Neural cell (in vitro differentiated cells): ENCODE data around the gene FMN2. TPM values are rescaled to one million over a fixed set of nuclear protein-coding genes. Genes with fewer than 3 reads are reported as not detected.

Source experiments
- H2AFZ ChIP-seq: fragments of 200-600, 300-800 bp; sonication (generic), shearing (Covaris generic); 2 replicates; pipeline ENCODE4 v1.6.0; 2014; ENCODE audit warnings: low read depth, mild to moderate bottlenecking, antibody characterized with exemption, low read length, moderate library complexity
- H3F3A ChIP-seq: fragments of 200-600 bp; shearing (Covaris generic); 2 replicates; pipeline ENCODE4 v1.6.1; 2016; ENCODE audit warnings: mild to moderate bottlenecking, moderate library complexity, mixed read lengths, antibody characterized with exemption, low read length; ENCODE audit not compliant: insufficient read depth, poor library complexity, severe bottlenecking
- H3K27ac ChIP-seq: fragments of 200-600, 300-800 bp; sonication (generic), shearing (Covaris generic); 2 replicates; pipeline ENCODE4 v1.5.1; 2014; ENCODE audit warnings: mild to moderate bottlenecking, low read length, moderate library complexity
- H3K27me3 ChIP-seq: fragments of 300-800, 200-600 bp; sonication (generic), shearing (Covaris generic); 2 replicates; pipeline ENCODE4 v1.6.0; 2014; ENCODE audit warnings: mild to moderate bottlenecking, low read depth, low read length, moderate library complexity; ENCODE audit not compliant: insufficient read depth
- H3K36me3 ChIP-seq: fragments of 300-800, 200-600 bp; sonication (generic), shearing (Covaris generic); 2 replicates; pipeline ENCODE4 v1.5.1; 2014; ENCODE audit warnings: mild to moderate bottlenecking, antibody characterized with exemption, low read length, moderate library complexity; ENCODE audit not compliant: insufficient read depth
- H3K4me2 ChIP-seq: fragments of 300-800, 200-600 bp; sonication (generic), shearing (Covaris generic); 2 replicates; pipeline ENCODE4 v1.6.0; 2014; ENCODE audit warnings: mild to moderate bottlenecking, low read length
- H3K4me3 ChIP-seq: fragments of 300-800, 200-600 bp; sonication (generic), shearing (Covaris generic); 2 replicates; pipeline ENCODE4 v1.5.1; 2014; ENCODE audit warnings: mild to moderate bottlenecking, low read length, moderate library complexity
- H3K79me2 ChIP-seq: fragments of 200-600 bp; shearing (Covaris generic); replicated peaks from 2 replicates; pipeline ENCODE4 v1.6.0; 2014; ENCODE audit warnings: mild to moderate bottlenecking, low read length, moderate library complexity; ENCODE audit not compliant: insufficient read depth
- H3K9ac ChIP-seq: fragments of 300-800, 200-600 bp; sonication (generic), shearing (Covaris generic); 2 replicates; pipeline ENCODE4 v1.6.1; 2016; ENCODE audit warnings: mild to moderate bottlenecking, low read length, mixed read lengths
- H3K9me2 ChIP-seq: fragments of 200-600 bp; shearing (Covaris generic); 2 replicates; pipeline ENCODE4 v1.6.1; 2016; ENCODE audit warnings: mild to moderate bottlenecking, low read length, mixed read lengths; ENCODE audit not compliant: insufficient read depth
- H3K9me3 ChIP-seq: fragments of 200-600, 300-800 bp; sonication (generic), shearing (Covaris generic); 2 replicates; pipeline ENCODE4 v1.6.1; 2016; ENCODE audit warnings: mild to moderate bottlenecking, mixed run types, low read length, moderate library complexity, mixed read lengths
- H4K20me1 ChIP-seq: fragments of 200-600 bp; shearing (Covaris generic); 2 replicates; pipeline ENCODE4 v1.6.1; 2016; ENCODE audit warnings: mild to moderate bottlenecking, mixed run types; ENCODE audit not compliant: insufficient read depth
- EP300 ChIP-seq: fragments of 450-650 bp; conservative IDR thresholded peaks from 2 replicates; pipeline ENCODE4 v1.6.1; 2014; ENCODE audit warnings: antibody characterized with exemption, mild to moderate bottlenecking, moderate library complexity; ENCODE audit not compliant: poor library complexity, severe bottlenecking
- EZH2 ChIP-seq: fragments of 200-600, 300-800 bp; shearing (Covaris generic), sonication (generic); IDR thresholded peaks from 2 replicates; pipeline ENCODE4 v1.6.1; 2014; ENCODE audit warnings: antibody characterized with exemption, low read length, borderline replicate concordance, mild to moderate bottlenecking; ENCODE audit not compliant: insufficient read depth, poor library complexity, severe bottlenecking
- MXI1 ChIP-seq: fragments of 450-650 bp; conservative IDR thresholded peaks from 2 replicates; pipeline ENCODE4 v1.6.1; 2014; ENCODE audit warnings: antibody characterized with exemption, mild to moderate bottlenecking; ENCODE audit not compliant: poor library complexity, severe bottlenecking
- POLR2AphosphoS5 ChIP-seq: IDR thresholded peaks from 2 replicates; pipeline ENCODE4 v1.6.1; 2012
- RAD21 ChIP-seq: fragments of 450-650 bp; conservative IDR thresholded peaks from 2 replicates; pipeline ENCODE4 v1.6.1; 2014; ENCODE audit warnings: antibody characterized with exemption, mild to moderate bottlenecking, moderate library complexity
- REST ChIP-seq: IDR thresholded peaks from 2 replicates; pipeline ENCODE4 v1.6.1; 2012; ENCODE audit warnings: borderline replicate concordance
- SMC3 ChIP-seq: fragments of 450-650 bp; conservative IDR thresholded peaks from 2 replicates; pipeline ENCODE4 v1.6.1; 2014; ENCODE audit warnings: antibody characterized with exemption, mild to moderate bottlenecking, moderate library complexity; ENCODE audit not compliant: poor library complexity
- TAF1 ChIP-seq: IDR thresholded peaks from 2 replicates; pipeline ENCODE4 v1.6.1; 2012; ENCODE audit warnings: low read depth
- polyA plus RNA-seq: library from polyadenylated mRNA; depleted of rRNA; stranded (reverse); fragments of >200 nt; gene quantifications from 2 replicates; pipeline ENCODE4 v1.2.3, GENCODE V29; 2014
- TF ChIP-seq, protein P1 (sequence below): fragments of 450-650 bp; IDR thresholded peaks from 2 replicates; pipeline ENCODE4 v1.5.1; 2014; ENCODE audit warnings: antibody characterized with exemption, mild to moderate bottlenecking, moderate library complexity; ENCODE audit not compliant: poor library complexity, severe bottlenecking

Gene FMN2
- polyA plus RNA-seq, 1 donor from 2014 or later, result 23.9 TPM

- TF ChIP-seq TAF1 (no peak), SMC3 (no peak), EZH2 (no peak), POLR2AphosphoS5 (no peak), MXI1 (no peak), REST (no peak), RAD21 (no peak), EP300 (no peak)
- TF ChIP-seq, protein P1, sequence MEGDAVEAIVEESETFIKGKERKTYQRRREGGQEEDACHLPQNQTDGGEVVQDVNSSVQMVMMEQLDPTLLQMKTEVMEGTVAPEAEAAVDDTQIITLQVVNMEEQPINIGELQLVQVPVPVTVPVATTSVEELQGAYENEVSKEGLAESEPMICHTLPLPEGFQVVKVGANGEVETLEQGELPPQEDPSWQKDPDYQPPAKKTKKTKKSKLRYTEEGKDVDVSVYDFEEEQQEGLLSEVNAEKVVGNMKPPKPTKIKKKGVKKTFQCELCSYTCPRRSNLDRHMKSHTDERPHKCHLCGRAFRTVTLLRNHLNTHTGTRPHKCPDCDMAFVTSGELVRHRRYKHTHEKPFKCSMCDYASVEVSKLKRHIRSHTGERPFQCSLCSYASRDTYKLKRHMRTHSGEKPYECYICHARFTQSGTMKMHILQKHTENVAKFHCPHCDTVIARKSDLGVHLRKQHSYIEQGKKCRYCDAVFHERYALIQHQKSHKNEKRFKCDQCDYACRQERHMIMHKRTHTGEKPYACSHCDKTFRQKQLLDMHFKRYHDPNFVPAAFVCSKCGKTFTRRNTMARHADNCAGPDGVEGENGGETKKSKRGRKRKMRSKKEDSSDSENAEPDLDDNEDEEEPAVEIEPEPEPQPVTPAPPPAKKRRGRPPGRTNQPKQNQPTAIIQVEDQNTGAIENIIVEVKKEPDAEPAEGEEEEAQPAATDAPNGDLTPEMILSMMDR, result no peak
- H3K9ac ChIP-seq, result no peak overlapping the region
- H3K4me2 ChIP-seq, result no peak overlapping the region
- no peaks in the 10 kb centered on the region for H3K9me2 ChIP-seq
- no peaks in the 10 kb centered on the region for H3K27me3 ChIP-seq
- no peak overlapping the region for H3K27ac ChIP-seq
- H4K20me1 ChIP-seq, result no peaks in the 10 kb centered on the region
- no peak overlapping the region for H2AFZ ChIP-seq
- no peaks in the 10 kb centered on the region for H3K9me3 ChIP-seq
- H3K79me2 ChIP-seq, result no peaks in the 10 kb centered on the region
- H3K4me3 ChIP-seq, result no peak overlapping the region
- no peaks in the 10 kb centered on the region for H3K36me3 ChIP-seq
- no peaks in the 10 kb centered on the region for H3F3A ChIP-seq
Measured at GRCh38 chr1:240170806-240171205, 79.1 kb downstream of the FMN2 start.

DNA sequence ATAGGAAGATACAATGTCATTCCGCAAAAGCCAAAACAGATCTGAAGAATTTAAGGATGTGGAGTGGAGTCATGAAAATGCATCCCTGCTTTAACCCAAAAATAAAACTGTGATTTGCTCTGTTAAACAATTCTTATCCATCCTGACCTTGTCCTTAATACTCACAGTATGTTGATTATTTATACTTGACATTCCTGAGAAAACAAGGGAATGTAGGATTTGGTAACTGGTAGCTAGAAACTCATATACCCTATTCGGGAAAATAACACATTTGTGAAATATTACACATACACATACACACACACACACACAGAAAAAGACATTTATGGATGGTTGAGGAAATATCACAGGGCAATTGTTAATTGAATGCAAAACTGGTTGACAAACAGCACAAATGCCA, 80.2 kb downstream of the FMN2 start:
- Histone ChIP-seq H3K4me3 (no peak overlapping the region), H2AFZ (no peak overlapping the region), H3K9me2 (no peaks in the 10 kb centered on the region), H3K4me2 (no peak overlapping the region), H3K27ac (no peak overlapping the region), H3F3A (no peaks in the 10 kb centered on the region), H3K36me3 (no peaks in the 10 kb centered on the region), H3K79me2 (no peaks in the 10 kb centered on the region), H3K9ac (no peak overlapping the region), H3K27me3 (no peaks in the 10 kb centered on the region), H3K9me3 (no peaks in the 10 kb centered on the region), H4K20me1 (no peaks in the 10 kb centered on the region)
- no peak for TF ChIP-seq EZH2
- TF ChIP-seq REST, result no peak
- TF ChIP-seq TAF1, result no peak
- TF ChIP-seq POLR2AphosphoS5, result no peak
- TF ChIP-seq EP300, result no peak
- no peak for TF ChIP-seq MXI1
- no peak for TF ChIP-seq SMC3
- TF ChIP-seq, protein P1, result no peak
- no peak for TF ChIP-seq RAD21
